ENCODE measurements around the gene TALDO1.

TALDO1 gene

DNA sequence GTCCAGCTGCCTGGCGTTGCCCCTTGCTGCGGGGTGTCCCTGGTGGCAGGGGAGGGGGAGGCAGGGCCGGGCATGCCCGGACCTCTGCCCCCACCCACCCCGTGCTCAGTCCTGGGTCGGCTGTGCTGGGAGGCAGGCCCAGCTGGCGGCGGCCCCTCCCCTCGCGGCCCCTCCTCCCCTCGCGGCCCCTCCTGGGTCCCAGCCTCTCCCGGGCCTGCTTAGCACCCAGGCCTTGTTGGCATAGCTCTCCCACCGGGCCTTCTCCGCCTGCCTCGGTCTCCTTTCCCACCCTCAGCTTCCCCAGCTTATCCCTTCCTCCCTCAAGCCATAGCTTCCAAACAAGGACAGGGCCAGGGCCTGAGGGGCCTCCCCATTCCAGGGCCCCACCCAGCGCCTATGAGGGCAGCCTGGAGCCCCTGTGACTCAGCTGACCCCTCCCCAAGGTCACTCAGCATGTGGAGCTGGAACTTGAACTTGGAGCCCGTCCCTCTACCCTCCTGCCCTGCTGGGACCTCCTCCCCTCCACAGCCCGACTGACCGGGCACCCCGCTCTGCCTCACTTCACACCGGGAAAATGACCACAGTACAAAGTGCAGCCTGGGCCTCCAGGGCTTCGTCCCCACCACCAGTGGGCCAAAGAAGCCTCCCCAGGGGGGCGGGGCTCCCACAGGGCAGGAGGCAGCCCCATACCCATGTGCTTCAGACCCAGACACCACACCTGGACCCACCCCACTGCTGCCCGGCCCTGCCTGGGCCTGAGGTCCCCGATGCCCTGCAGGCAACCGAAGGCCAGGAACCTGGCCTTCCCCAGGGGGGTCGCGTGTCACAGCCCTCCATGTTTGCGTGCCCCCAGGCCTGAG, 40.1 kb upstream of the TALDO1 start:
- no peak overlapping the region for H3K4me3 ChIP-seq (ENCODE audit: low read length)
- H3K9me3 ChIP-seq (replicated peaks; ENCODE audit: insufficient read depth, low read length): no peaks in the 10 kb centered on the region
- H3K9ac ChIP-seq (ENCODE audit: low read length): no peak overlapping the region
- no peaks in the 10 kb centered on the region for H3K36me3 ChIP-seq (replicated peaks; ENCODE audit: insufficient read depth, low read length)
- no peaks in the 10 kb centered on the region for H3K9me2 ChIP-seq (replicated peaks; ENCODE audit: insufficient read depth, low read length)
- 0 out of 2 replicates have a peak, but pooled peaks cover 3% of the 10 kb centered on the region for H3K4me1 ChIP-seq (ENCODE audit: low read length)
- no peak overlapping the region for H3K4me2 ChIP-seq (ENCODE audit: low read depth, low read length)
- no peak for DNase-seq
- H4K20me1 ChIP-seq (ENCODE audit: insufficient read depth, low read length): no peaks in the 10 kb centered on the region
- TF ChIP-seq EZH2phosphoT487 (IDR thresholded peaks at IDR 0.05; ENCODE audit: low read length) (no peak), EZH2 (optimal IDR thresholded peaks at IDR 0.05; ENCODE audit: low read depth, low read length) (no peak)
- TF ChIP-seq, protein P1, sequence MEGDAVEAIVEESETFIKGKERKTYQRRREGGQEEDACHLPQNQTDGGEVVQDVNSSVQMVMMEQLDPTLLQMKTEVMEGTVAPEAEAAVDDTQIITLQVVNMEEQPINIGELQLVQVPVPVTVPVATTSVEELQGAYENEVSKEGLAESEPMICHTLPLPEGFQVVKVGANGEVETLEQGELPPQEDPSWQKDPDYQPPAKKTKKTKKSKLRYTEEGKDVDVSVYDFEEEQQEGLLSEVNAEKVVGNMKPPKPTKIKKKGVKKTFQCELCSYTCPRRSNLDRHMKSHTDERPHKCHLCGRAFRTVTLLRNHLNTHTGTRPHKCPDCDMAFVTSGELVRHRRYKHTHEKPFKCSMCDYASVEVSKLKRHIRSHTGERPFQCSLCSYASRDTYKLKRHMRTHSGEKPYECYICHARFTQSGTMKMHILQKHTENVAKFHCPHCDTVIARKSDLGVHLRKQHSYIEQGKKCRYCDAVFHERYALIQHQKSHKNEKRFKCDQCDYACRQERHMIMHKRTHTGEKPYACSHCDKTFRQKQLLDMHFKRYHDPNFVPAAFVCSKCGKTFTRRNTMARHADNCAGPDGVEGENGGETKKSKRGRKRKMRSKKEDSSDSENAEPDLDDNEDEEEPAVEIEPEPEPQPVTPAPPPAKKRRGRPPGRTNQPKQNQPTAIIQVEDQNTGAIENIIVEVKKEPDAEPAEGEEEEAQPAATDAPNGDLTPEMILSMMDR (IDR thresholded peaks at IDR 0.05; ENCODE audit: low read length): no peak
- no peak overlapping the region for H2AFZ ChIP-seq (ENCODE audit: low read length)
- no peaks in the 10 kb centered on the region for H3F3A ChIP-seq (ENCODE audit: insufficient read depth, low read length)
- H3K27me3 ChIP-seq (replicated peaks; ENCODE audit: insufficient read depth, low read length): peaks cover 40% of the 10 kb centered on the region
- no peaks in the 10 kb centered on the region for H3K79me2 ChIP-seq (ENCODE audit: low read length)
- no peak overlapping the region for H3K27ac ChIP-seq (ENCODE audit: low read length)

DNA sequence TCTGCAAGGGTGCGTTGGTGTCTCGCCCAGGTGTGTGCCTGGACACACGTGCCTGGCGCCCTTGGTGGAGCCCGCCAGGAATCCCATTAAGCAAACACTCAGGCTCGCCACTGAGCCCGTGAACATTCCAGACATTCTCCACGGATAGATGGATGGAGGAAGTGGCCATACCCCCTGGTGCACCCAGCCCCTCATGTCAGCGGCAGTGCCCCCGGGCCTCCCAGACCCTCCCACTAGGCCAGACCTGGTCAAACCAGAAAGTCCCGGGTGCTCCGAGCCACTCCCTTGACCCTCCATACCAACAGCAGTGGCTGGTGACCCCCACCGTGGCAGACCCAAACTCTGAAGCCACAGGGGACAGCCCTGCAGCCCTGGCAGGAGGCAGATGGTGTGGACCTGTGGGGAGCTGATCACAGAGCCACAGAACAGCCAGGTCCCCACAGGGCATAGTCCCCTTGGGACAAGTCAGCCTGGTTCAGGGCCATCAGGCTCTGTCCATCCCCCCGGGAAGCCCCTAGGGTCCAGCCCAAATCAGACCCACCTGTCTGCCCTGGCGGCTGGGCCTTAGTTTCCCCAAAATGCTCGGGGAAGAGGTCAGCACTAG, 39.3 kb upstream of the TALDO1 start:
- peaks cover 47% of the 10 kb centered on the region for H3K27me3 ChIP-seq (replicated peaks; ENCODE audit: insufficient read depth, low read length)
- TF ChIP-seq EZH2 (optimal IDR thresholded peaks at IDR 0.05; ENCODE audit: low read depth, low read length): no peak
- H4K20me1 ChIP-seq (ENCODE audit: insufficient read depth, low read length): no peaks in the 10 kb centered on the region
- H3K4me3 ChIP-seq (ENCODE audit: low read length): no peak overlapping the region
- H3K4me1 ChIP-seq (ENCODE audit: low read length): 0 out of 2 replicates have a peak, but pooled peaks cover 3% of the 10 kb centered on the region
- H3K36me3 ChIP-seq (replicated peaks; ENCODE audit: insufficient read depth, low read length): no peaks in the 10 kb centered on the region
- DNase-seq: no peak
- no peak overlapping the region for H3K9ac ChIP-seq (ENCODE audit: low read length)
- H2AFZ ChIP-seq (ENCODE audit: low read length): no peak overlapping the region
- no peaks in the 10 kb centered on the region for H3K79me2 ChIP-seq (ENCODE audit: low read length)
- H3F3A ChIP-seq (ENCODE audit: insufficient read depth, low read length): no peaks in the 10 kb centered on the region
- H3K27ac ChIP-seq (ENCODE audit: low read length): no peak overlapping the region
- no peaks in the 10 kb centered on the region for H3K9me3 ChIP-seq (replicated peaks; ENCODE audit: insufficient read depth, low read length)
- H3K4me2 ChIP-seq (ENCODE audit: low read depth, low read length): no peak overlapping the region
- H3K9me2 ChIP-seq (replicated peaks; ENCODE audit: insufficient read depth, low read length): no peaks in the 10 kb centered on the region

DNA sequence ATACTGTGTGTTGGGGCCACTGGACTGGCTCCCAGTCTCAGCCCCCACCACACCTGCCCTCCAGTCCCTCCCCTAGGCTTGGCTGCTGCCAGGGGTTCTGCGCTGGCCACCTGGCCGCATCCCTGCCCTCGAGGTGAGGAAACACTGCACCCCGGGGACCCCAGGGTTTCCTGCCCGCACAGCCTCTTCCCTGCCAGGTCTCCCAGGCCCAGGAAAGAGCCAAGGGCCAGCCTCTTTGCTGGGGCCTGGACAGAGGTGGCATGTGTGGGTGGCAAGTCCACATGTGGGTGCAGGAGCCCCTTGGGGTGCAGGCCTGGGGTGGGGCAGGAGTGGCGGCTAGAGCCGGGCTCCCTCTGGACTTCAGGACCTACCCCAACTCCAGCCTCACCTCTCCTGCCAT, 38.8 kb upstream of the TALDO1 start:
- Histone ChIP-seq H3K9ac (ENCODE audit: low read length) (no peak overlapping the region), H3K4me2 (ENCODE audit: low read depth, low read length) (no peak overlapping the region)

More for the DNA sequence above, 38.8 kb upstream of the TALDO1 start:
- Histone ChIP-seq H3F3A (ENCODE audit: insufficient read depth, low read length) (no peaks in the 10 kb centered on the region), H3K4me1 (ENCODE audit: low read length) (0 out of 2 replicates have a peak, but pooled peaks cover 3% of the 10 kb centered on the region), H3K27ac (ENCODE audit: low read length) (no peak overlapping the region), H3K27me3 (replicated peaks; ENCODE audit: insufficient read depth, low read length) (peaks cover 50% of the 10 kb centered on the region), H2AFZ (ENCODE audit: low read length) (no peak overlapping the region), H3K4me3 (ENCODE audit: low read length) (no peak overlapping the region), H3K79me2 (ENCODE audit: low read length) (no peaks in the 10 kb centered on the region), H4K20me1 (ENCODE audit: insufficient read depth, low read length) (no peaks in the 10 kb centered on the region), H3K36me3 (replicated peaks; ENCODE audit: insufficient read depth, low read length) (no peaks in the 10 kb centered on the region), H3K9me3 (replicated peaks; ENCODE audit: insufficient read depth, low read length) (no peaks in the 10 kb centered on the region), H3K9me2 (replicated peaks; ENCODE audit: insufficient read depth, low read length) (no peaks in the 10 kb centered on the region)
- DNase-seq: no peak
- TF ChIP-seq, protein P1 (IDR thresholded peaks at IDR 0.05; ENCODE audit: low read length): no peak

Data from MM.1S (cell line).